Measurements from ENCODE around the gene CTBP2.

Gene CTBP2

DNA sequence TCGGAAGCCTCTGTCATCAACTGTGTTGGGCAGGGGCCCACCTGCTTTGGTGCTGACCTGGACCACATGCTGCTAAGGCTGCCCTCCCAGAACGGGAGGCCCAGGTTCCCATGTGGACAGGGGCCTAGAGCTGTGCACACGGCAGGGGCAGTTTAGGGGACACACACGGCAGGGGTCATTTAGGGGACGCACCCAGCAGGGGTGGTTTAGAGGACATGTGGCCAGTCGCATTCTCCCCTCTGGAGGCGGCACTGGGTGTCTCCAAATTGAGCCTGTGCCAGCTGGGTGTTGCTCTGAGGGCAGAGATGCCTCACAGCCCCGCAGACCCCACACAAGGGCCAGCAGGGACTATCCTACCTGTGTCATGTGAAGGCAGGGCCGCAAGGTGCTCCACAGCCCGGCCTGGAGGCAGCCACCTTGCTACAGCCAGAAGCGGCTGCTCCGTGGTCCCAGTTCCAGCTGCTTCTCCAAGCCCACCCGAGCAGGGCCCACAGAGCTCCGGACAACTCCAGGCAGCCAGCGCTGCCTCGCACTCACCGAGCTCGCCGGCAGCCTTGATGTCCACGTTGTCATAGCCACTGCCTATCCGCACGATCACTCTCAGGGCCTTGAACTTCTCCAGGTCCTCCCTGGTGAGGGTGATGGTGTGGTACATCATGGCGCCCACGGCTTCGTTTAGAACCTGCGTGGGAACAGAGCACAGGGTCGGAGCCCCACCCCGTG is 157.8 kb downstream of the CTBP2 start:
- no peak for DNase-seq
- TF ChIP-seq CTCF (IDR thresholded peaks at IDR 0.05; ENCODE audit: low read depth, low read length): no peak
- Histone ChIP-seq H3K9me3 (no peaks in the 10 kb centered on the region), H3K27me3 (no peaks in the 10 kb centered on the region), H3K4me1 (peaks cover 42% of the 10 kb centered on the region), H3K4me3 (ENCODE audit: low read depth, low read length) (no peak overlapping the region), H3K36me3 (peaks cover 48% of the 10 kb centered on the region)

GRCh38 chr10:125002047-125002422 is 158.3 kb downstream of the CTBP2 start:
- no peak for DNase-seq
- no peak for TF ChIP-seq CTCF (IDR thresholded peaks at IDR 0.05; ENCODE audit: low read depth, low read length)
- no peaks in the 10 kb centered on the region for H3K27me3 ChIP-seq
- no peaks in the 10 kb centered on the region for H3K9me3 ChIP-seq
- H3K4me3 ChIP-seq (ENCODE audit: low read depth, low read length): no peak overlapping the region
- H3K36me3 ChIP-seq: peaks cover 53% of the 10 kb centered on the region
- H3K4me1 ChIP-seq: peaks cover 37% of the 10 kb centered on the region

GRCh38 chr10:125001313-125002046 is 158.9 kb downstream of the CTBP2 start:
- H3K9me3 ChIP-seq: no peaks in the 10 kb centered on the region
- no peak overlapping the region for H3K4me3 ChIP-seq (ENCODE audit: low read depth, low read length)
- peaks cover 31% of the 10 kb centered on the region for H3K4me1 ChIP-seq
- no peaks in the 10 kb centered on the region for H3K27me3 ChIP-seq
- no peak for TF ChIP-seq CTCF (IDR thresholded peaks at IDR 0.05; ENCODE audit: low read depth, low read length)
- H3K36me3 ChIP-seq: peaks cover 58% of the 10 kb centered on the region
- DNase-seq: no peak

GRCh38 chr10:125000366-125001312 is 159.7 kb downstream of the CTBP2 start:
- TF ChIP-seq CTCF (IDR thresholded peaks at IDR 0.05; ENCODE audit: low read depth, low read length): peak; percentile 51
- Histone ChIP-seq H3K4me3 (ENCODE audit: low read depth, low read length) (no peak overlapping the region), H3K9me3 (no peaks in the 10 kb centered on the region), H3K27me3 (no peaks in the 10 kb centered on the region), H3K4me1 (peaks cover 29% of the 10 kb centered on the region), H3K36me3 (peaks cover 59% of the 10 kb centered on the region)
- peak; percentile 66 for DNase-seq

DNA sequence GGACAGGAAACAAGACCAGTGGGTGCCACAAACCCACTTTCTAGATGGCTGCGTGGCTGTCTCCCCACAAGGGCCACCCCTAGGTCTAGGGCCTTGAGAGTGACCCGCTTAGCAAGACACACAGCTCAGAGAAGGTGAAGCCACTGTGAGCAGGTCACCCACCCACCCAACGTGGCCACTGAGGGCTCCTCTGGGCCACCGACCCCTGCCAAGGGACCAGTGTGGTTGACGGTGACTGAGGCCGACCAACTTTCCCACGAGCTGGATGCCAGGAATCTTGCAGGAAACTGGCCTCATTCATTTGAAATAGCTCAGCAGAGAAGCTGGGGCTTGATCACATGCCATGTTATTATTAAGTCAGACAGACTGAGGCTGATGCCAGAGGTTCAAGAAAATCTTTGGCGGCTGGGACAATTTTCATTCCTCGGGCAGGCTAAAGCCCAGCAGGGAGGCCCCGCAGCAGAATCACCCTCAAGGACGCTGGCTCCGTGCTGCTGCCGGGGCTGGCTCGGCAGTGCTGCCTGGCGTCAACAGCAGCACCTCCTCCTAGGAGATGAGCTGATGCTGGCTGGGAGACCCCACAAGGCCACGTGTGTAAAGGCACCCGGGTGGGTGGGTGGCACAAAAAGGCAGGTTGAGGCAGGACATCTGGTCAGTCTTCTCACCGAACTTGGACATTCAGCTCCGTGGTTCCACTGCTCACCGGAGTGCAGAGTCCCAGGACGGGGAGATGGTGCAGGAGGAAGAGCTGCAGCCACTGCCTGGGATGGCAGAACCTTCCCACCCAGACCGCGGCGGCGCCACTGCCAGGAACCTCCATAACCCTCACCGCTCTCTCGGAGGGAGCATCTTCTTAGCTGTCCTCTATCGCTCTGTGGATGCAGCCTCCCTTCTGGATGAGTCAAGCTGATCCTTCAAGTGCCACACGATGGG is 160.7 kb downstream of the CTBP2 start:
- no peaks in the 10 kb centered on the region for H3K9me3 ChIP-seq
- peaks cover 29% of the 10 kb centered on the region for H3K4me1 ChIP-seq
- H3K36me3 ChIP-seq: peaks cover 65% of the 10 kb centered on the region
- no peak overlapping the region for H3K4me3 ChIP-seq (ENCODE audit: low read depth, low read length)
- no peak for DNase-seq
- H3K27me3 ChIP-seq: no peaks in the 10 kb centered on the region
- TF ChIP-seq CTCF (IDR thresholded peaks at IDR 0.05; ENCODE audit: low read depth, low read length): no peak
